Measurements from ENCODE around the gene PADI1.

Gene PADI1, protein sequence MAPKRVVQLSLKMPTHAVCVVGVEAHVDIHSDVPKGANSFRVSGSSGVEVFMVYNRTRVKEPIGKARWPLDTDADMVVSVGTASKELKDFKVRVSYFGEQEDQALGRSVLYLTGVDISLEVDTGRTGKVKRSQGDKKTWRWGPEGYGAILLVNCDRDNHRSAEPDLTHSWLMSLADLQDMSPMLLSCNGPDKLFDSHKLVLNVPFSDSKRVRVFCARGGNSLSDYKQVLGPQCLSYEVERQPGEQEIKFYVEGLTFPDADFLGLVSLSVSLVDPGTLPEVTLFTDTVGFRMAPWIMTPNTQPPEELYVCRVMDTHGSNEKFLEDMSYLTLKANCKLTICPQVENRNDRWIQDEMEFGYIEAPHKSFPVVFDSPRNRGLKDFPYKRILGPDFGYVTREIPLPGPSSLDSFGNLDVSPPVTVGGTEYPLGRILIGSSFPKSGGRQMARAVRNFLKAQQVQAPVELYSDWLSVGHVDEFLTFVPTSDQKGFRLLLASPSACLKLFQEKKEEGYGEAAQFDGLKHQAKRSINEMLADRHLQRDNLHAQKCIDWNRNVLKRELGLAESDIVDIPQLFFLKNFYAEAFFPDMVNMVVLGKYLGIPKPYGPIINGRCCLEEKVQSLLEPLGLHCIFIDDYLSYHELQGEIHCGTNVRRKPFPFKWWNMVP

DNA sequence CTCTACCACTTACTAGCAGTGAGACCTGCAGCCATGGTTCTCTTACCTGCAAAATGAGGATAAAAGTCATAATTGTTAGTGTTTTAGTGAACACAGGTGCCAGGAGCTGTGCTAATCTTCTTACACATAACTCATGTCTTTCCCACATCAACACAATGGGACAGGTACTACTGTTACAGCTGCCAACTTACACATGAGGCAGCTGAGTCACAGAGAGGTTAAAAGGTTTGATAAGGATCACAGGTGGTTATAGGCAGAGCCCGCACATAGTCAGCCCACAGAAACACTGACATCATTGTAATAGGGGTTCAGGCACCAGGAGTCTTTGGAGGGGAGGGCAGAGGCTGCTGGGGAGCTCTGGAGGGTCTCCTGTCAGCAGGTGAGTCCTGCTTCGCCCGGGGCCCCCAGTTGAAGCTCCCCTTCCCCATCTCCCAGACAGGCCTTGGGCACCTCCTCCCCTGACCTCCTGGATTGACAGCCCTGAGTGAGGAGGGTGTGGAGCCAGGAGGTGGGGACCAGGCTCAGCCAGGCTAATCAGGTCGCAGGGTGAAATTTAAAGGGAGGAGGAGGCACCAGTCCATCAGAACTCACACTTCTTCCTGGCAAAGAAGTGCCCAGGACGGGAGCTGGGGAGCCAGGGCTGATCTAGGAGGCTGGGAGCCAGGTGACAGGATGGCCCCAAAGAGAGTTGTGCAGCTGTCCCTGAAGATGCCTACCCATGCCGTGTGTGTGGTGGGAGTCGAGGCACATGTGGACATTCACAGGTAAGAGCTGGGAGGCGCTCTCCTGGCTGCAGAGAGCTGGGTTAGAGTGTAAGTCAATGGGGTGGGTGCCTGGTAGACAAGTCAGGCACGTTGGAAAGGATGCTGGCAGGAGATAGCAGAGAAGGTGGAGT is at the start of gene PADI1:
PADI1 (plus strand) TSS at position 583 of the 895 bp plus-strand sequence; CDS start at position 673, 90 bp downstream.
- DNase-seq (ENCODE audit: low read depth in 2 of 2): no peak

DNA sequence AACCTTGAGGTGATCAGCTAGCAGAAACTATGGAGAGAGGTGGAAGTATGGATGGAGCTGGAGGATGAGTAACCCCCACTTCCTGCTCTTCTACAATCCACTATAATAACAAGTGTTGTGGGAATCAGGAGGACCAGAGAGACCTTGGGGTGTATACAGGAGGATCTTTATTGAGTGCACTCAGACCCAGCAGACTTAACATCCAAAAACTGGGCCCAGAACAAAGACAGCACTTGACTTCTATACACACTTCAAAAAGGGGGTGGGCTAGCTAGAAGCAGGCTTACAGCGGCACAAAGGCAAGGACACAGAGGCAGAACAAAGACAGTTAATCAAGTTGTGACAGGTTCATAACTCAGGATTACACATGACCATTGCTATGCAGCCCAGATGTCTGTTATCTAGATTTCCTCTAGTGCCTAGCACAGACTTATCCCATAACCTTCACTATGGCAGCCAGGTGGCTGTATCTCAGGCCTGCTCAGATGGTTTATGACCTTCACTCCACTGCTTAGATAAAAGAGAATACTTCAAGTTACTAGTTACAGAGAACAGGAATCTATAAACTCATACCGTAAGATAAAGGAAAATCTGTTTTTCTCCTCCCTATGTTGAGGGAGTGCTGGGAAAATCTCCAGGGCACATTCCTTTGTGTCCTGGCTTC is 49.5 kb upstream of the PADI1 start:
- DNase-seq (ENCODE audit: low read depth in 2 of 2): no peak

DNA sequence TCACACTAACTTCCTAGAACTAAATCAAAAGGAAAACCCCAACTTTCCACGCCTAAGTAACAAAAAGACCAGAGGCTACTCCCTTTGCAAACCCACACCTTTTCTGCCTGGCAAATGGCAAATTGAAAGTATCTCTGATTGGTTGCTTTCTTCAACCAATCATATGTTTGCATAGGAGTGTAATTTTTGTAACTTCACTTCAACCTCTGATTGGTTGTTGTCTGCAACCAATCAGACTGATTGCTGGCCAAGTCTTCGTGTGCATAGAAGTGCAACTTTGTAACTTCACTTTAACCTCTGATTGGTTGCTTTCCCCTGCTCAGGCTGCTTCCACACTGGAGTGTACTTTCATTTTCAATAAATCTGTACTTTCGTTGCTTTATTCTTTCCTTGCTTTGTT is 48.8 kb upstream of the PADI1 start:
- DNase-seq (ENCODE audit: low read depth in 2 of 2): no peak

DNA sequence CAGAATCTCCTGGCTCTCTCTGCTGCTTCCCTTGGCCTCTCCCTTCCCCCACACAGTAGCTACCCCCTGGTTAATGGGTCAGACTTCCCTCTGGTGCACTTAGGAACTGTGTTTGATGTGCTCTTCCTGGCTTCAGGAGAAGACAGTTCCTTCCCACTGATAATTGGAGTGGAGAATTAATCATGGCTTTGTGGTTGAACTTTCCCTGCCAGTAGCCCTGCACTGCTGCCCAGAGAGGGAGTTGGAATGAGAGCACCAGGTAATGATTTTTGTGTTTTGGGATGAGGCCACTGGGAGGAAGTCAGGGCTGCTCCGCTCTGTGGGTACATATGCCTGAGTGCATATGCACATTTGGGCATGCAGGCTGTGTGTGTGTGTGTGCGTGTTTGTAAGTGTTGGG is 46.0 kb upstream of the PADI1 start:
- no peak for DNase-seq (ENCODE audit: low read depth in 2 of 2)

DNA sequence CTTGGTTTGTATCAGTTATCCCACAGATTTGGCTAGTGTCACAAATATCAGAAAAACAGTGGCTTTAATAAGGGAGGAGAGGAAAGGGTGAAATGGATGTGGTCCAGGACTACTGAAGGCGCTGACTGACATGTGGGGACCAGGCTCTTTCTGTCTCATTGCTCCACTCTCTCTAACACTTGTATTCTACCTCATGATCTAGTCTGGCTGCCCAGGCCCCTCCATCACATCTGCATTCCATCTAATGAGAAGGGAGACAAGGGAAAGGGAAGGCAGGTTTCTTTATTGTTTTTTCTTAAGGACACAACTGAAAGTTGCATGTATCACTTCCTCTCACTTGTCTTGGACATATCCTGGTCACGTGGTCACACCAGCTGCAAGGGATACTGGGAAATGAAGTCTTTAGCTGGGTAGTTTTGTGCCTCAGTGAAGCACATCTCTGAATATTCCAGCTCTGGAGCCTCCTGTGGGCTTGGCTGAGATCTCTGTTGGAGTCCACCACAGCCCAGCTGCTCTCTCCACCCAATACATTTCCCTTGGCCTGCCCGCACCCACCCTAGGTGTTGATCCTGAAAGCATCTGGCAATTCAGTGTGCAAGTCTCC is 43.7 kb upstream of the PADI1 start:
- DNase-seq (ENCODE audit: low read depth in 2 of 2): no peak

DNA sequence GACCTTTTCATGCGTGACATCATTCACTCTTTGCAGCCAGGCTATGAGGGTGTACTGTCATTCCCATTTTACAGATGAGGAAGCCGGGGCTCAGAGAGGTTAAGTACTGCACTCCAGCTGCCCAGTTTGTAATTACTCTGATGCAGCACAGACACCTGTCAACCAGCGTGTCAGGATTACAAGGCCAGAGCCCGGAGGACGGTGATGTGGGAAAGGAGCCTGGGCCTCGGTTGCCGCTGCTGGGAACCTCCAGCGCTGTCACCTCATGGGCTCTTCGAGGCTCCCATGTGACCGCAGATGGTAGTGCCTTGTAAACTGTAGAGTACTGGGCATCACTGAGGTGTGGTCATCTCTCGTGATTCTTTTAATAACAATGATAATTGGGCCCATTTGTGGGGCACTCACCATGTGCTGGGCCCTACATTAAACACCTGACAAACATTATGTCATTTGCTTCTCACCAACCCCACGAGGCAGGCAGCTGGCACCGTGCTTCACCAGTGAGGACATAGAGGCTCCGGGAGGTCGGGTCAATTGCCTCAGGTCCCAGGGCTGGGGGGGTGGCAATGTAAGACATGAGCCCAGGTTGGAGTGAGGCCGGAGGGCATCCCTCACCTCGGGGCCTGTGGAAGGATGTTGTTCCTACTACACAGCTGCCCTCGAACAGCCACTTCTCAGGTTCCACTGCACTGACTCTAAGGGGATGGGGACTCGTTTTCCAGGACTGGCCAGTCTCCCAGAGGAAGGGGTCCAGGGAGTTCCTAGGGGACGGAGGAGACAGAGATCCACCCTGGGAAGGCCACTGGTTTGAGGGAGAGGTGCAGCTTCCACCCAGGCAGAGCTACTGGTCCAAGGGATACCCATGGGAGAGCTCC is 42.8 kb upstream of the PADI1 start:
- no peak for DNase-seq (ENCODE audit: low read depth in 2 of 2)

DNA sequence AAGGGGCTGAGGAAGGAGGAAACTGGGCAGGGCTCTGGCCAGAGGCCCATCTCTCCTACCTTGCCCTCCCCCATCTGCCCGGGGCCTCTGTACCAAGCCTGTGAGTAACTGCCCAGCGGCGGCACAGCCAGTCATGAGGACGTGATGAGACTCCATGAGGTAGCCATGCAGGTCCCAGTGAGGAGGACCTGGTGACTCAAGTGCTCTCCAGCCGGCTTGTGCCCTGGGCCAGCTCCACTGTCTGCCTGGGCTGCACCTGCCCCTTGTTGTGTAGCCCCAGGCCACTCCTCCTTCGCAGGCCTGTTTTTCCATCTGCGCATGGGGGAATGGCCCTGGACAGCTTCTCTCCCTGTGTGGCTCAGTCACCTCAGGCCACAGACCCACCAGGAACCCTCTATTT is 42.0 kb upstream of the PADI1 start:
- DNase-seq (ENCODE audit: low read depth in 2 of 2): no peak

DNA sequence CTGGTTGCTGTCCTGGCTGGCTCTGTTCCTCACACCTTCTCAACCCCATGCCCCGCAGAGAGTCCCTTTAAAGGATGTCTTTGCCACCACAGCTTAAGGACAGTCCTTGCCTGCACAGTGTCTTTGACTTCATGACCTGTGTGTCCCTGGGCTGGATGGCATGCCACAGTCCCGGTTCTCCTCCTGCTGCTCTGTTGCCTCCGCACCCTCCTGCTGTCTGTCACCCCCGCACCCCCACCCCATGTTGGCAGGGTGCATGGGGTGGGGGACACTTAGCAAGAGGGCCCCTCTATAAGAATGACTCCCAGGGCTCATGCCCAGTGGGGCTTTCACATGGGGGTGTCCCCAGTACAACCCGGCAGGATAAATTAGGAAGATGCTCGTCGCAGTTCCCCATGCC is 41.6 kb upstream of the PADI1 start:
- no peak for DNase-seq (ENCODE audit: low read depth in 2 of 2)

DNA sequence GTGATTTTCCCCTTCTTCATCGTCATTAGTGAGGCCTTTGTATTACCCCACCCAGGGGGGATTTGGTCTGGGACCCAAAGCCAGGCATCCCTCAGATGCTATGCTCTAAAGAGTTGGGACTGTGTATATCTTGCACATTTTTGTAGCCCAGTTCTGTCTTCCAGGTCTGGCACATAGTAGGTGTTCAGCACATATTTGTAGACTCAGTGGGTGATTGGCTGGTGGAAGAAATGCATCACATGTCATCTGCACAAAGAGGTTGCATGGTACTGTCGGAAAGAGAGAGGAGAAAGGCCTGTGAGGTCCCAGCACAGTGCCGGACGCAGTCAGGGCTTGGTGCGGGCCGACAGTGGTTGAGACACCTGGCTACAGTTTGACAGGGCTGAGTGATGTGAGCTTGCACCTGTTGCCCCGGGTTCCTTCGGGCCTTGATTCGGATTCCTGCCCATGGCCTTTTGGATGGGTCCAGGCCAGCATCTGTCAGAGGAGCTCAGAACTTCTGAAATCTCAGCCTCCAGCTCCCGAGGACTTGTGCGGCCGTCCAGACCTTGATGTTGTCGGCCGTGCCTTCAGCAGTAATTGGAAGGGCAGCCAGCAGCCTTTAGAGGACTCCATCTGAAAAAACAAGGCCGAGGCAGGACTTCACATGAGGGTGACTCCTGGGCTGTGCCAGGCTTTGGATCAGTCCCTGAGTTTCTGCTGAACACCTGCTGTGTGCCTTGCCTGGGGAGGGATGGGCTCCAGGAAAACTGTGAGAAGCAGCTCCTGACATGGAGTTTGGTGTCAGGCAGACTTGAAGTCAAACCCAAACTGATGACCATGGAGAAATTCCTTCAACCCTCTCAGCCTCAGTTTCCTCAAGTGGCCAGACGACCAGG is 40.9 kb upstream of the PADI1 start:
- no peak for DNase-seq (ENCODE audit: low read depth in 2 of 2)

DNA sequence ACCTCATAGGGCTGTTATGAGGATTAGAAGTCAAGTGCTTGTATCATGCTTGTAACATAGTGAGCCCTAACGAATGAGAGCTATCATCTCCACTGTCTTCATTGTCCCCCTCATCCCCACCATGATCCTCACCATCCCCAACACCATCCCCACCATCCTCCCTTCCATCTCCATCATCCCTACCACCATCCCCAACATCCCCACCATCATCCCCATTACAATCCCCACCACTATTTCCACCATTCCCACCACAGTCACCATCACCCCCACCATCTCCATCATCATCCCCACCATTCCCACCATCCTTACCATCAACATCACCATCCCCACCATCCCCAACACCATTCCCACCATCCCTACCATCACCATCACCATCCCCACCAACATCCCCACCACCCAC is 39.1 kb upstream of the PADI1 start:
- no peak for DNase-seq (ENCODE audit: low read depth in 2 of 2)

DNA sequence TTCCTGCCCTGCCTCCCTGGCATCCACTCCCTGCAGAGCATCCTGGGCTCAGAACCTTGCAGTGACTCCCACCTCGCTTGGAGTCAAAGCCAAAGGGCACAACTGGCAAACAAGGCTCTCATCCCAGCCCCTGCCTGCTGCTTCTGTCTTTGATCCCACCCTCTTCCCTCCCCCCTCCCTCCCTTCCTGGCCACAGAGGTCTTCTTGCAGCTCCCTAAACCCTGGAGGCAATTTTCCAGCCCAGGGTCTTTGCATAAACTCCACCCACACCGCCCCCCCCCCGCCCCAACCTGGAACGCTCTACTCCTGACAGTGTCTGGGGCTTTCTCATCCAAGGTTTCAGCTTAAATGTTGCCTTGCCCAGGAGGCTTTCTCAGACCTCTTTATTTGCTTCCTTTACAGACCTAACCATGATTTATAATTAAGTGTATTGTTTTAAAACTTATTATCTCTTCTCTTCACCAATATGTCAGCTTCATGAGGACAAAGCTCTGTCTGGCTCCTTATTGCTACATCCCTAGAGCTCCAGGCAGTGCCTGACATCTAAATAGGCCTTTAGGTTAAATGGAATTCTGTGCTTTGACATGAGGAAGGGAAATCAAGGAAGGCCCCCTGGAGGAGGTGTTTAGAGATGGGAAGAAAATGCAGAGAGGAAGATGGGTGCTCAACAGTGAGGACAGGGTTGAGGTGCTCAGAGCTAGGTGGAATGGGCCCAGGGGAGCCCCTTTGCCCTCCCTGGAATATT is 37.7 kb upstream of the PADI1 start:
- no peak for DNase-seq (ENCODE audit: low read depth in 2 of 2)

DNA sequence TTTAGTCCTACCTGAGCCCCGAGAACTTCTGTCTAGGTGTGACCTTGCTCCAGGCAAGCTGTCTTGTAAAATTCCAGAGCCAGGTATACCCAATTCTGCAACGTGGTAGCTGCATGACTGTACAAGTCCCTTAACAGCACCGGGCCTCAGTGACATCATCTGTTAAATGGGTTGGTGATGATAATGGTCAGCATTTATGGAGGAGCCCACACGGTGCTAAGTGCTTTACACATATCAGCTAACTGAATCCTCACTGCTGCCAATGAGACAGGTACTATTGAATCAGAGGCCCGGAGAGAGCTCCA is 37.2 kb upstream of the PADI1 start:
- DNase-seq (ENCODE audit: low read depth in 2 of 2): no peak

DNA sequence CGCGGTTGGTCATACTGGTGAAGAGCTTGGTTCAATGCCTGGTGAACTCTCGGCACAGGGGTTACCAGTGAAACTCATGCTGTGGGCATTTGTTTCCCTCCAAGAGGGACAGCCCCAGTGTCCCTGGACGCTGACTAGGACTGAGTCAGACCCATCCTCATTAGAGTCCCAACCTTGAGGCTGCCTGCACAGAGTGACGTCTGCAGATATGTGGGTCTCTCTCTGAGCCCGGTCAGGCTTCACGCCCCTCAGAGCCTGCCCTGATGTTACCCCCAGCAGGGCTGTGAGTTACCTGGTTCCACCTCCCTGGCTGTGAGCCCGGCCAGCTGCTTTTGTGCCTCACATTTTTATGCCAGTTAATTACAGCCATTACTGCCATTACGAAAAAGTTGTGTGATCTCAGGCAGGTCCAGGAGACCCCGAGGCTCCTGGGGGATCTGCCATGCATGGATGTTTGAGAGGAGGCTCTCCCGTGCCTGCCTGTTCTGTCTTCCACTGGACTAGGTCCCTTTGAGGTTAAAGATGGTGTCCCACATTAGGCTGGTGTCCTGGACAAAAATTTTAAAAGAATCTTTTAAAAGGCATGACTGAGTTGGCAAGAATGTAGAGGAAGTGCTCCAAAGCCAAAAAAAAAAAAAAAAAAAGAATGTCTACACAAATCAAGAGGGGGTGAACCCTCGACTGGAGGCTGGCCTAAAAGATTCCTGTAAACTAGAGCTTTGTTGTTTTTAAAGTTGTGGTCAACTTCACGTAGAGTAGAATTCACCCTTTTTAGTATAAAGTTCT is 36.6 kb upstream of the PADI1 start:
- DNase-seq (ENCODE audit: low read depth in 2 of 2): no peak

DNA sequence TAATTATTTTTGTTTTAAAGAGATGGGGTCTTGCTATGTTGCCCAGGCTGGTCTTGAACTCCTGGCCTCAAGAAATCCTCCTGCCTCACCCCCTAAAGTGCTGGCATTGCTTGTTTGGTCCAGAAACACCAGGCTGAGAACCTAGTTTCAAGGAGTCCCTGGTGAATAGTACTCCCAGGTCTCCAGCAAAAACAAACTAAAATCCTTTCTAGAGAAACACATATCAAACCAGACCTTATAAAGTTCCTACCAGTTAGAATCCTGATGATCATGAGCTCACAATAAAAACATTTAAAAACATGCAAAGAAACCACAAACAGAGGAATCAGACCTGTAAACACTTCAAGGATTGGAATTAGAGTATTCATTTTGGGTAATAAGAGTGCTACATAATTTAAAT is 34.4 kb upstream of the PADI1 start:
- no peak for DNase-seq (ENCODE audit: low read depth in 2 of 2)

DNA sequence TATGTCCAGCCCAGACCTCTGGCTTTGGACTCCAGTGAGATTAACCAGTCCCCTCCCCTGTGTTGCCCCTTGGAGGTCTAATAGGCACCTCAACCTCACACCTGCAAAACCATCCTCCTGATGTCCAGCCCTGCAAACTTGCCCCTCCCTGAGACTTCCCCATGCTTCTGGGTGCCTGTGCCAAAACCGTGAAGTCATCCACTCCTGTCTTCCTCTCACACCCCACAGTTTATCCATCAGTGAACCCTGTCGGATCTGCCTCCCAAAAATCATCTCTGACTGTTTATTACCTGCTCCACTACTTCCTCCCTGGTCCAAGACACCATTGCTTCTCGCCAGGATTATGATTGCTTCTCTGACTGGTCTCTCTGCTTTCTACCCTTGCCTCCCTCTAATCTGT is 31.7 kb upstream of the PADI1 start:
- DNase-seq (ENCODE audit: low read depth in 2 of 2): no peak

DNA sequence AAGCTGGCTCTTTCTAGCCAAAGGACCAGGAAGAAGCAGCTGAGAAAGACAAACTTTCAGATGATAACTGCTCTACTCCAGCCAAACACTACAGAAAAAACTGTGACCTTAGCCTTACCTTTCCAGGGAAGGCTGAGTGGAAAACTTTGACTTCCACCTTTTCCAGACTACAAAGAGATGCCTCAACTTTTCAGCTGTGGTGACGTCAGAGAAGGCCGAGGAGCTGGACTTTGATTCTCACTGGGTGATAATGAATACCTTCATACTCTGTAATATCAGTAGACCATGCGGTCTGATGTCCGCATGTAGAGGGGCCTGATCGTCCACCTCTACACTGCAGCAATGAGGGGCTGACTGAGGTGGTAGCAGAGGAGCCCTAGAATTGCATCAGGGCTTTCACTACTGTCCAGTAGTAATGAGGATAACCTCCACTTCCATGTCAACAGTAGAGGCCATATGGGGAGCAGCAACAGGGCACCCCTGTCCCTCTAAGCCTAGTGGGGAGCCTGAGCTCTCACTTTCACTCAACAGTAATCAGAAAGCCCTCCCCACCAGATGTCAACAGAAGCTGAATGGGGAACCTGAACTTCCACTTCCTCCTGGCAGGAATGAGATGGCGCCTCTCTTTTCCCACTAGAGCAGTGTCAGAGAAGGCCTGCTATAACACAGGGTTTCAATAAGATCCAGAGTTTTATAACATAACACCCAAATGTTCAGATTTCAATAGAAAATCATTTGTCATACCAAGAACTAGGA is 28.4 kb upstream of the PADI1 start:
- no peak for DNase-seq (ENCODE audit: low read depth in 2 of 2)

DNA sequence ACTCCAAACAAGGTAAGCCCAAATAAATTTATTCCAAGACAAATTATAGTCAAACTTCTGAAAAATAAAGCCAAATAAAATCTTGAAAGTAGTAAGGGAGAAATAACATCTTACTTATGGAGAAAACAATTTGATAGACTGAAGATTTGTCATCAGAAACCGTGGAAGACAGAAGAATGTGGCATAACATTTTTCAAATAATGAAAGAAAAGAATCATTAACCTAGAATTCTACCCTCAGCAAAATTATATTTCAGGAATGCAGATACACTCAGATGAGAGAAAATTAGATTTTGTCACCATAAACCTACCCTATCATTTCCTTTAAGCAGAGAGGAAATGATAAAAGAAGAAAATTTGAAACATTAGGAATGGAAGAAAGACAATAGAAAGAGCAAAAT is 27.3 kb upstream of the PADI1 start:
- no peak for DNase-seq (ENCODE audit: low read depth in 2 of 2)
